Measurements from ENCODE around the gene ZCWPW1. TPM values are rescaled to one million over a fixed set of nuclear protein-coding genes. Genes with fewer than 3 reads are reported as not detected.
A peak's percentile ranks its signal among the peaks of the same experiment; 100 is the strongest.

Gene ZCWPW1
- total RNA-seq, 2 experiments from 2014 or later = 3.0 to 3.4 TPM

DNA sequence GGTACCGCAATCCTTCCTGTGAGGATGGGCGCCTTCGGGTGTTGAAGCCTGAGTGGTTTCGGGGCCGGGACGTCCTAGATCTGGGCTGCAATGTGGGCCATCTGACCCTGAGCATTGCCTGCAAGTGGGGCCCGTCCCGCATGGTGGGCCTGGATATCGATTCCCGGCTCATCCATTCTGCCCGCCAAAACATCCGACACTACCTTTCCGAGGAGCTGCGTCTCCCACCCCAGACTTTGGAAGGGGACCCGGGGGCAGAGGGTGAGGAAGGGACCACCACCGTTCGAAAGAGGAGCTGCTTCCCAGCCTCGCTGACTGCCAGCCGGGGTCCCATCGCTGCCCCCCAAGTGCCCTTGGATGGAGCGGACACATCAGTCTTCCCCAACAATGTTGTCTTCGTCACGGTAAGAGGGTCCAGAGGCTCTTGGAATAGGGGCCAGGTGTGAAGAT lies 2.8 kb upstream of the ZCWPW1 start:
- Mint-ChIP-seq H3K4me3 (peak overlapping the region; percentile 77), H3K27ac (peak overlapping the region; percentile 88), H3K36me3 (ENCODE audit: low read depth) (peaks cover 56% of the 10 kb centered on the region), H3K4me1 (peaks cover 52% of the 10 kb centered on the region), H3K9me3 (ENCODE audit: low read depth) (peaks cover 5% of the 10 kb centered on the region), H3K27me3 (no peaks in the 10 kb centered on the region)
- intact Hi-C loops (cut with DNase I, micrococcal nuclease) = loop anchor here in 1 of 2 experiments (10.0 kb wide), 1 partner anchor 243 kb away; the partner anchor contains the start of gene GNB2
- DNase-seq (no peak), ATAC-seq (no peak)
- ChIA-PET CTCF (no interaction called here), POLR2A (interaction anchor here (0.6 to 1.3 kb wide), 3 partner anchors 265 to 305 kb away, joined by 3 to 4 read pairs (median 4); no protein-coding TSS in a partner anchor)

DNA sequence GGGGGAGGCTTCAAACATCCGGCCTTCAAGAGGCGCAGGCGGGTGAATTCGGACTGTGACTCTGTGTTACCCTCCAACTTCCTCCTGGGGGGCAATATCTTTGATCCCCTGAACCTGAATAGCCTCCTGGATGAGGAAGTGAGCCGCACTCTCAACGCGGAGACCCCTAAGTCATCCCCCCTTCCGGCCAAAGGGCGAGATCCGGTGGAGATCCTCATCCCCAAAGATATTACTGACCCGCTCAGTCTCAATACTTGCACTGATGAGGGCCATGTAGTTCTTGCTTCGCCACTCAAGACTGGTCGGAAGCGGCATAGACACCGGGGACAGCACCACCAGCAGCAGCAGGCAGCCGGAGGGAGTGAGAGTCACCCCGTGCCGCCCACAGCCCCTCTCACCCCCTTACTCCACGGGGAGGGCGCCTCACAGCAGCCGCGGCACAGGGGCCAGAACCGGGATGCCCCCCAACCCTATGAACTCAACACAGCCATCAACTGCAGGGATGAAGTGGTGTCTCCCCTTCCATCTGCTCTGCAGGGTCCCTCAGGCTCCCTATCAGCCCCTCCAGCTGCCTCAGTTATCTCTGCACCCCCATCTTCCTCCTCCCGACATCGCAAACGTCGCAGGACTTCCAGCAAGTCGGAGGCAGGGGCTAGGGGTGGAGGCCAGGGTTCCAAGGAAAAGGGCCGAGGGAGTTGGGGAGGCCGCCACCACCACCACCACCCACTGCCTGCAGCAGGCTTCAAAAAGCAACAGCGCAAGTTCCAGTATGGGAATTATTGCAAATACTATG lies 2.2 kb upstream of the ZCWPW1 start:
- POLR2A ChIA-PET = interaction anchor here (0.6 to 1.3 kb wide), 7 partner anchors 155 to 814 kb away, joined by 3 to 5 read pairs (median 4); partner anchors contain the start of genes FBXO24 and LRCH4
- ATAC-seq (peak; percentile 3), DNase-seq (peak; percentile 76)
- intact Hi-C loops (cut with DNase I, micrococcal nuclease) = loop anchor here in 1 of 2 experiments (10.0 kb wide), 1 partner anchor 244 kb away; the partner anchor contains the start of gene GNB2
- Mint-ChIP-seq H3K36me3 (ENCODE audit: low read depth) (peaks cover 54% of the 10 kb centered on the region), H3K9me3 (ENCODE audit: low read depth) (peaks cover 5% of the 10 kb centered on the region), H3K27ac (peak overlapping the region; percentile 93), H3K4me3 (peak overlapping the region; percentile 77), H3K27me3 (no peaks in the 10 kb centered on the region), H3K4me1 (peaks cover 52% of the 10 kb centered on the region)
- CTCF ChIA-PET = interaction anchor here (0.8 to 1.1 kb wide), 2 partner anchors 97 to 155 kb away, joined by 3 read pairs; partner anchors contain the start of genes FBXO24 and LRCH4

DNA sequence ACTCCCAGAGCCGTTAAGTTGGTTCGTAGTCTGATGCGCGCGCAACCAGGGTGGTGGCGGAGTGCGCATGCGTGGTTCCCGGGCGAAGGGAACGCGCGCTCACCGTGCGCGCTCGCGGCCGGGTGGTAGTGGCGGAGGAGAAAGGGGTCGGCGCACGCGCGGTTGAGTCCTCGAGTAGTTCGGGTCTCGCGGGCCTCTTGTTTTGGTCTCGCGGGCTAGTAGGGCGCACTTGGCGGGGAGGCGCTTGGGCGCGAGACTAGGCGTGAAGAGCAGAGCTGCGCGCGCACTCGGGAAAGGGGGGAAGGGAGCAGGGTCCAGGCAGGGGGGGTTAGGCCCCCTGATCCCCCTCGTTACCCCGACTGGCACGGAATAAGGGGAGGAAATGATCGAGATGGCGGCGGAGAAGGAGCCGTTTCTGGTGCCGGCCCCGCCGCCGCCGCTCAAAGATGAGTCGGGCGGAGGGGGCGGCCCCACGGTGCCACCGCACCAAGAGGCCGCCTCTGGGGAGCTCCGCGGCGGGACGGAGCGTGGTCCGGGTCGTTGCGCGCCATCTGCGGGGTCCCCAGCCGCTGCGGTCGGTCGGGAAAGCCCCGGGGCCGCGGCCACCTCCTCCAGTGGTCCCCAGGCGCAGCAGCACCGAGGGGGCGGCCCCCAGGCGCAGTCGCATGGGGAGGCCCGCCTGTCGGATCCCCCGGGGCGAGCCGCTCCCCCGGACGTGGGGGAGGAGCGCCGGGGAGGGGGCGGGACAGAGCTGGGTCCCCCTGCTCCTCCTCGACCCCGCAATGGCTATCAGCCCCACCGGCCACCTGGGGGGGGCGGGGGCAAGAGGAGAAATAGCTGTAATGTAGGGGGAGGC lies 1.4 kb upstream of the ZCWPW1 start, which contains the start of gene MEPCE:
Gene MEPCE (plus strand): TSS at position 195 of the 856 bp plus-strand sequence. CDS start 188 bp downstream, at position 383.
- Mint-ChIP-seq H3K4me3 (peak within 1 kb of the TSS; percentile 88), H3K9me3 (ENCODE audit: low read depth) (peaks cover 5% of the 10 kb centered on the region), H3K36me3 (ENCODE audit: low read depth) (peaks cover 47% of the 10 kb centered on the region), H3K4me1 (peaks cover 51% of the 10 kb centered on the region), H3K27me3 (no peaks in the 10 kb centered on the region), H3K27ac (peak within 1 kb of the TSS; percentile 100)
- ChIA-PET POLR2A (interaction anchor here (0.6 to 2.2 kb wide), 23 partner anchors 8 to 925 kb away, joined by 3 to 22 read pairs (median 4); partner anchors contain the start of genes AGFG2, FBXO24, LAMTOR4 and LRCH4), CTCF (interaction anchor here (0.6 to 1.1 kb wide), 3 partner anchors 98 to 168 kb away, joined by 3 to 5 read pairs (median 3); partner anchors contain the start of genes FBXO24 and LRCH4)
- DNase-seq (peak; percentile 97), ATAC-seq (peak; percentile 45)
- intact Hi-C loops (cut with DNase I, micrococcal nuclease) = loop anchor here (1.0 to 10.0 kb wide), 12 partner anchors 20 to 437 kb away; partner anchors contain the start of genes AGFG2 (in 1 of the 2), COPS6 (in 1 of the 2), FBXO24 (in 1 of the 2) and GNB2 (in 1 of the 2)

DNA sequence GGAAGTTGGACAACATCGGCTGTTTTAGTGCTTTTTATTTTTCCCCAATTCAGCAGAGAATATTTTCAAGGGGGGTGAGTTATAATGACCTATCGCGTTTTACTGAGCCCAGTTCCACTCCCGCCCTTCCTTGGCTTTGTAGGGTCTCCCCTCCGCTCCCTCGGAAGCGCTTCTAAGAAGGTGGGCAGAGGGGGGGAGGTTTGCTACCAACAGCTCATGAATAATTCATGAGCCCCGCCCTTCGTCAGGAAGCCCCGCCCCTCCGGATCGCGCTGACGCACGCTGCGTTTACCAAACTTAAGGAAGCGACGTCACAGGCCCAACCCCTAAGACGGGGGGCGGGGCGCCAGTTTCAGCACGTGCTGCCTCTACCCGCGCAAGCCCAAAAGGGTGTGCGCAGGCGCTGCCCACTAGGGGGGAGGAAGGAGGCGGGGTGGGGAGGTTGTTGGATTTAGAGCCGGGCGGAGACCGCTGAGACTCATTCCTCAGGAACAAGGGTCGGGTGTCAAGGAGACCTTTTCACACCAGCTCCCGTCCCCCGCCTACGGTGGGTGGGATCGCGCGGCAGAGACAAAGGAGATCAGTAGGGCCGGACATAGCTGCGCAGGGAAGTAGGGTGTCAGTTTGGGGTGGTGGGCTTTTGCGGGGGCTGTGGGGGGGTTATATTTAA lies 599 bp upstream of the ZCWPW1 start:
- ATAC-seq = peak; percentile 70
- H3K9me3 Mint-ChIP-seq (ENCODE audit: low read depth) = peaks cover 5% of the 10 kb centered on the region
- H3K4me3 Mint-ChIP-seq = peak overlapping the region; percentile 88
- CTCF ChIA-PET = interaction anchor here (0.6 to 0.8 kb wide), 2 partner anchors 87 to 99 kb away, joined by 3 to 4 read pairs; no protein-coding TSS in a partner anchor
- POLR2A ChIA-PET = interaction anchor here (0.6 to 2.2 kb wide), 26 partner anchors 8 to 924 kb away, joined by 3 to 22 read pairs (median 4); partner anchors contain the start of genes AGFG2, AP4M1, FBXO24 and LAMTOR4
- peaks cover 43% of the 10 kb centered on the region for H3K4me1 Mint-ChIP-seq
- no peaks in the 10 kb centered on the region for H3K27me3 Mint-ChIP-seq
- H3K27ac Mint-ChIP-seq = peak overlapping the region; percentile 100
- peaks cover 40% of the 10 kb centered on the region for H3K36me3 Mint-ChIP-seq (ENCODE audit: low read depth)
- peak; percentile 100 for DNase-seq
- intact Hi-C loops (cut with DNase I, micrococcal nuclease) = loop anchor here (1.0 to 2.0 kb wide), 26 partner anchors 7 to 1021 kb away; partner anchors contain the start of genes AGFG2 (in 1 of the 2), AP4M1 (in 1 of the 2), BUD31 (in 1 of the 2) and CNPY4 (in 1 of the 2)

DNA sequence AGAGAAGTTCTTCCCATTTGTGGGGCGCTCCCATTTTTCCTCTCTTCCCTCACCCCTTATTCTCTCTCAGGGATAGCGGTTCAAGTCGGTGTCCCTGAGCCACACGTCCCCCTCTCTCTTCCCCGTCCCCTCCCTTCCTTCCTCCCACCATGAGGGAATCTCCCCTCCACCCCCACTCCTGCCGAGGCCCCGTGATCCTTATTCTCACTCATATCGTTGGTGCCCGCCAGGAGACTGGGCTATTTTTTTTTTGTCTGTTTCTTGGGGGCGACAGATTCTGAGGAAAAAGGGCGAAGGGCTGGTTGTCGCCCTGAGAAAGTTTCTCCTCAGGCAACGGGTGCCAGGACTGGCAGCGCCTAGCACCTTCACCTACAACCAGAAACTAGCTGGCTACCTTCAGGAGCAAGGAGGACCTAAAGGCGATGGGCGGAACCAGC lies 723 bp downstream of the ZCWPW1 start:
- POLR2A ChIA-PET = interaction anchor here (0.6 to 2.2 kb wide), 11 partner anchors 9 to 923 kb away, joined by 3 to 22 read pairs (median 5); partner anchors contain the start of genes FBXO24, LAMTOR4, LRCH4 and POP7
- peaks cover 5% of the 10 kb centered on the region for H3K9me3 Mint-ChIP-seq (ENCODE audit: low read depth)
- DNase-seq = no peak
- H3K27ac Mint-ChIP-seq = peak overlapping the region; percentile 100
- CTCF ChIA-PET = interaction anchor here (1.0 kb wide), 1 partner anchor 325 kb away, joined by 3 read pairs; no protein-coding TSS in a partner anchor
- ATAC-seq = no peak
- intact Hi-C loops (cut with DNase I, micrococcal nuclease) = loop anchor here (1.0 to 2.0 kb wide), 21 partner anchors 9 to 1019 kb away; partner anchors contain the start of genes AP4M1 (in 1 of the 2), BUD31 (in 1 of the 2), CNPY4 (in 1 of the 2) and COPS6 (in 1 of the 2)
- peaks cover 30% of the 10 kb centered on the region for H3K4me1 Mint-ChIP-seq
- H3K4me3 Mint-ChIP-seq = peak overlapping the region; percentile 88
- H3K27me3 Mint-ChIP-seq = no peaks in the 10 kb centered on the region
- H3K36me3 Mint-ChIP-seq (ENCODE audit: low read depth) = peaks cover 27% of the 10 kb centered on the region

DNA sequence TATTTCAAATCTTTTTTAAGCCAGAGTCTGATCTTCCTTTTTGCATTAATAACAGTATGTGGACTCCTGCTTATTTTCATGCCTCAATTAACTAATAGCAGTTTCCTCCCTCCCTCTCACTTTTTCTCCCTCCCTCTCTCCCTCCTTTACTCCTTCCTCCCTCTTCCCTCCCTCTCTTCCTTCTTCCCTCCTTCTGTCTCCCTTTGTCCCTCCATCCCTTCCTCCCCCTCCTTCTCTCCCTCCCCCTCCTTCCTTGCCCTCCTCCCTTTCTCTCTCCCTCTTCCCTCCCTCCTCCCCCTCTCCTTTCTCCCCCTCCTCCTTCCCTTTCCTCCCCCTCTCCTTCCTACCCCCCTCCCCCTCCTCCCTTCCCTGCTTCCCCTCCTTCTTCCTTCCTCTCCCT lies 2.0 kb downstream of the ZCWPW1 start:
- POLR2A ChIA-PET = no interaction called here
- peaks cover 15% of the 10 kb centered on the region for H3K36me3 Mint-ChIP-seq (ENCODE audit: low read depth)

DNA sequence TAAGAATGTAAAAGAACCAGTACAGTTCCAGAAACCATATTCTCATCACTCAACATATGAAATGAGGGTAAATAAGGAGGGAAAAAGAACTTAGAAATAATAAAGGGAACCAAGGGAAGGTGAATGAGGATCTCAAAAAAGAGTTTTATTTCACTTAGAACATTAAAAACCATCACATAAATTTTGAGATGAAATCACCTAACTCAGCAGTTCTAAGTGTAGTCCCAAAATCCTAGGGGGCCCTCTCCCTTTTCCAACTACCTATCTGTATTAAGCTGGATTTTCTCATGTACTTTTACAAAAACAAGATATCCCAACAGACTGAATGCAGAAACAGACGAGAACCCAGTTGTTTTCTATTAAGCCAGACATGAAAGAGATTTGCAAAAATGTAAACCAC lies 3.2 kb downstream of the ZCWPW1 start:
- Mint-ChIP-seq H3K27me3 (no peaks in the 10 kb centered on the region), H3K36me3 (ENCODE audit: low read depth) (peaks cover 6% of the 10 kb centered on the region), H3K4me1 (peaks cover 6% of the 10 kb centered on the region), H3K9me3 (ENCODE audit: low read depth) (peaks cover 5% of the 10 kb centered on the region), H3K27ac (no peak overlapping the region), H3K4me3 (no peak overlapping the region)
- ChIA-PET CTCF (interaction anchor here (0.9 to 2.5 kb wide), 2 partner anchors 14 to 18 kb away, joined by 3 to 10 read pairs; no protein-coding TSS in a partner anchor), POLR2A (no interaction called here)
- DNase-seq (no peak), ATAC-seq (no peak)
- intact Hi-C loops (cut with DNase I, micrococcal nuclease) = no loop called here

More for the DNA sequence above, 2.0 kb downstream of the ZCWPW1 start:
- H3K27ac Mint-ChIP-seq = no peak overlapping the region
- H3K9me3 Mint-ChIP-seq (ENCODE audit: low read depth) = peaks cover 5% of the 10 kb centered on the region
- CTCF ChIA-PET = interaction anchor here (0.9 kb wide), 1 partner anchor 11 kb away, joined by 3 read pairs; no protein-coding TSS in a partner anchor
- H3K4me1 Mint-ChIP-seq = peaks cover 17% of the 10 kb centered on the region
- no peak for ATAC-seq
- H3K27me3 Mint-ChIP-seq = no peaks in the 10 kb centered on the region
- no peak for DNase-seq
- intact Hi-C loops (cut with DNase I, micrococcal nuclease) = no loop called here
- no peak overlapping the region for H3K4me3 Mint-ChIP-seq

DNA sequence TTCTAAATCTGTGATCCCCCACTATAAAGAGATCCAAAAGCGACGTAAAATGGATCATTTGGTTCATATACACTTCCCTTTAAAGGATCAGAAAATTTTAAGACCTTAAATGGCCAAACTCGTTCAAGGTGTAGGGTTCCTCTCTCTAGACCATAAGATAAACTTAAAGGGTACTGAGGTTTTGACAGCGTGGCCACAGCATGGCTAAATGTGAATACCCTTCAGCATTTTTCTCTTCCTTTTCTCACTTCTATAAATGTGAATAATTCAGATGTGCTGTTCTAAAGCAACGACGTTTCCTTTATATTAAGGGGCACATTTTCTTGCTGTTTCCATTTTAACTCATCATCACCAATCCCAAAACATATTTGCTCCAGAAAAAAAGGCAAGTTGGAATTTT lies 5.2 kb downstream of the ZCWPW1 start:
- POLR2A ChIA-PET = no interaction called here

DNA sequence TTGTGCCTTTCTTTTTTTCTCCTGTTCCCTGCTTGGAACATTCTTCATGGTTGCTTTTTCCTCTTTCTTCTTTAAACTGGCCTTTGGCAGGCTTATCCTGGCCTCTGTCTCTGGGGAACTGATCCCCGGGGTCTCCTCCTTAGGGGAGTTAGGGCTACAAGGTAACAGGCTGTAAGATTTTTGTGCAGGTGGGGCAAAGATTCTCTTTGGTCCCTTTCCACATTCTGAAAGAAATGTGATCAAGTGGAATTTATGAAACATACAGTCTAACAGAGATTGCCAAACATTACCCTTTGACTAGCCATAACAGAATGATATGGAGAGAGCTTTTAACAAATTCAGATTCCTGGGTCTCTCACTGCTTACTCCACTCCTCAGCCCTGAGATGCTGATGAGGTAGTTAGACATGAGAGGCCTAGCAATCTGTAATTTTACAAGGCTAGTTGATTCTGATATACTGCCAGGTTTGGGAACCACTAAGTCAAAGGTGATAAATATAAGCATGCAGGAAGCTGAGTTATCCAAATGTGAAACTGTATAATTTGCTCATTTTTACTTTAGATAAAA lies 8.8 kb downstream of the ZCWPW1 start:
- Mint-ChIP-seq H3K4me3 (no peak overlapping the region), H3K36me3 (ENCODE audit: low read depth) (no peaks in the 10 kb centered on the region), H3K9me3 (ENCODE audit: low read depth) (no peaks in the 10 kb centered on the region), H3K27me3 (no peaks in the 10 kb centered on the region), H3K4me1 (no peaks in the 10 kb centered on the region), H3K27ac (no peak overlapping the region)
- CTCF ChIA-PET = interaction anchor here (0.7 to 1.6 kb wide), 4 partner anchors 8 to 287 kb away, joined by 3 to 5 read pairs (median 4); no protein-coding TSS in a partner anchor
- ATAC-seq = no peak
- POLR2A ChIA-PET = no interaction called here
- intact Hi-C loops (cut with DNase I, micrococcal nuclease) = no loop called here
- DNase-seq = no peak

More for the DNA sequence above, 5.2 kb downstream of the ZCWPW1 start:
- Mint-ChIP-seq H3K9me3 (ENCODE audit: low read depth) (peaks cover 5% of the 10 kb centered on the region), H3K36me3 (ENCODE audit: low read depth) (no peaks in the 10 kb centered on the region), H3K27ac (no peak overlapping the region), H3K4me3 (no peak overlapping the region), H3K27me3 (no peaks in the 10 kb centered on the region), H3K4me1 (peaks cover 5% of the 10 kb centered on the region)
- CTCF ChIA-PET = interaction anchor here (0.8 to 1.7 kb wide), 2 partner anchors 16 to 234 kb away, joined by 3 to 10 read pairs; no protein-coding TSS in a partner anchor
- ATAC-seq (no peak), DNase-seq (no peak)
- intact Hi-C loops (cut with DNase I, micrococcal nuclease) = no loop called here
